GM12873 (cell line): ENCODE data around the gene ATP2C1.

Experiments used
- TF ChIP-seq, protein P1 (sequence below): IDR thresholded peaks from 2 replicates; pipeline ENCODE4 v1.5.1; 2012; ENCODE audit warnings: low read depth, mild to moderate bottlenecking, moderate library complexity, low read length, control low read depth; ENCODE audit not compliant: insufficient read depth; ENCODE audit errors: missing control alignments

Gene ATP2C1

DNA sequence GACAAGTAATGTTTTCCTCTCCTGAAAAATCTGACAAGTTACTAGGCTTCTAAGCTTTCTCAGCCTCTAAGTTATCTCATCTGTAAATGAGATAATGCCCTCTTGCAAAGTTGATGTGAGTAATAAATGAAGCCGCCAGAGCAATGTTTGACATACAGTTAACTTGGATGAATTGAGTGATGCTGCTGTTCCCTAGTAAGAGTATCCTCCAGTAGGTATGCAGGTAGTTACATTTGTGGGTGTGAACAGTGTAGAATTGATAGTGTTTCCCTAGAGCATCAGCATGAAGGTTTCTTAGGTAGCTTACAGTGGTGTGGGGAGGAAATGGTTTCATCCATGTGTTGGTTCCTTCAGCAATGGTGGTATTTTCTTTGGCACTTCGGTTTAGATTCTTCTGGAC lies 3.4 kb downstream of the ATP2C1 start:
- TF ChIP-seq, protein P1, sequence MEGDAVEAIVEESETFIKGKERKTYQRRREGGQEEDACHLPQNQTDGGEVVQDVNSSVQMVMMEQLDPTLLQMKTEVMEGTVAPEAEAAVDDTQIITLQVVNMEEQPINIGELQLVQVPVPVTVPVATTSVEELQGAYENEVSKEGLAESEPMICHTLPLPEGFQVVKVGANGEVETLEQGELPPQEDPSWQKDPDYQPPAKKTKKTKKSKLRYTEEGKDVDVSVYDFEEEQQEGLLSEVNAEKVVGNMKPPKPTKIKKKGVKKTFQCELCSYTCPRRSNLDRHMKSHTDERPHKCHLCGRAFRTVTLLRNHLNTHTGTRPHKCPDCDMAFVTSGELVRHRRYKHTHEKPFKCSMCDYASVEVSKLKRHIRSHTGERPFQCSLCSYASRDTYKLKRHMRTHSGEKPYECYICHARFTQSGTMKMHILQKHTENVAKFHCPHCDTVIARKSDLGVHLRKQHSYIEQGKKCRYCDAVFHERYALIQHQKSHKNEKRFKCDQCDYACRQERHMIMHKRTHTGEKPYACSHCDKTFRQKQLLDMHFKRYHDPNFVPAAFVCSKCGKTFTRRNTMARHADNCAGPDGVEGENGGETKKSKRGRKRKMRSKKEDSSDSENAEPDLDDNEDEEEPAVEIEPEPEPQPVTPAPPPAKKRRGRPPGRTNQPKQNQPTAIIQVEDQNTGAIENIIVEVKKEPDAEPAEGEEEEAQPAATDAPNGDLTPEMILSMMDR: no peak

DNA sequence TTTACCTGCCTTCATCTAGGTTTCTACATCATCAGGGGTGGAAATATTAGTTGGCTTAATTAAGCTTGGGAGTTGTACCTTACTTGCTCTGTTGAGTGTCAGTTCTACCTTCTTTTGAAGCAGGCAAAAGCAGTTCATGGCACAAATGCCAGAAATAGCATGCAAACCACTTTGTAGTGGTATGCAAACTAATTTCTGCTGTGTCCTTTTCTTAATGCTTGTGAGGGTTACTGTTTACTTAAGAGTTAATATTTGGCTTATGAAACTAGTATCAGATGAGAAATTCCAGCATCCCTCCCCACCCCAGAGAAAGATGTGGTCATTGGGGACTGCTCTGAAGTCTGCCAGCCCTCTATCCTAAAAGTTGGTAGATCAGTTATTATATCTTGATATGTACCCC lies 7.1 kb downstream of the ATP2C1 start:
- TF ChIP-seq, protein P1: no peak

DNA sequence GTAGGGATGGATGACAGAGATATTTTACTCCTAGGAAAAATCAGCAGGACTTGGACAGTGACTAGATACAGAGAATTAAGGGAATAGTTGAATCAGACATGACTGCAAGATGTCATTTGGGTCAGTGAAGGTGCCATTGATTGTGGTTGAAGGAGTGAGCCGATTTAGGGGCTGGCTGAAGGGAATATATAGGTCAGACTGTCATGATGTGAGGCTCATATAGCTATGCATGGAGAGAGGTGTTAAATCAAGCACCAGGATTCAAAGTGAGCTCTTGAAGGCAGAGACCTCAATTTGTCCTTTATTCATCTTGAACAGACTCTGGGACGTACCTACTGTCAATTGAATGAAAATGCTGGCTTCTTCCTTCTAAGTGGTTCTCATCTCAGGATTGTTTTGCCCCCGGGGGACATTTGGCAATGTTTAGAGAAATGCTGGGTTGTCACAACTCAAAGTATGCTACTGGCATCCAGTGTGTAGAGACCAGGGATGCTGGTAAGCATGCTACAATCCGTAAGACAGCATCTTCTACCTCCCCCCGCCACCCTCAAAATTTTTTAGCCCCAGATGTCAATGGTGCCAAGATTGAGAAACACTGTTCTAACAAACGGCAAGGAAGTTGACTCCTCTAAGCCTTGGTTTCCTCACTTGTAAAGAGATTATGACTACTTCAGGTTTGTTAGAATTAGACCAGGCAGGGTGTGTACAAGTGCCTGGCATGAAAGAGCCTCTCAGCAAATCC lies 7.8 kb downstream of the ATP2C1 start:
- TF ChIP-seq, protein P1: no peak

DNA sequence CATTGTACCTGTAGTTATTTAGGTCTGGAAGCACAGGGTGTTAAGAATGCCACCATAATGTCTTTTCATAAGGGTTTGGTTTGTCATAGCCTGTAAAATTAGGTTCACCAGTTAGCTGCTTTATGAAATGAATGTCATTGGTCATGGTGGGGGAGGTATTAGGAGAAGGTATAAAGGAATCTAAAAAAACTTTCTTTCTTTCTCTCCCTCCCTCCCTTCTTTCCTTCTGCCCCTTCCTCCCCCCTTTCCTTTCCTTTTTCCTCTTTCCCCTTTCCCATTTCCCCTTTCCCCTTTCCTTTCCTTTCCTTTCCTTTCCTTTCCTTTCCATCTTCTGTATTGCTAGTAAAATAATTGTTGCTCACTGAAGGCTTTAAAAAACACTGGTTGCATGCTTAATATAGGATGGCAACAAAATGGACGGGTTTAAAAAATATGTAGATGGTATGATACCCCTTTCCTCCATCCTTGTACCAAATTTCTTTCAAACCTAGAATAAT lies 9.6 kb downstream of the ATP2C1 start:
- TF ChIP-seq, protein P1: no peak

DNA sequence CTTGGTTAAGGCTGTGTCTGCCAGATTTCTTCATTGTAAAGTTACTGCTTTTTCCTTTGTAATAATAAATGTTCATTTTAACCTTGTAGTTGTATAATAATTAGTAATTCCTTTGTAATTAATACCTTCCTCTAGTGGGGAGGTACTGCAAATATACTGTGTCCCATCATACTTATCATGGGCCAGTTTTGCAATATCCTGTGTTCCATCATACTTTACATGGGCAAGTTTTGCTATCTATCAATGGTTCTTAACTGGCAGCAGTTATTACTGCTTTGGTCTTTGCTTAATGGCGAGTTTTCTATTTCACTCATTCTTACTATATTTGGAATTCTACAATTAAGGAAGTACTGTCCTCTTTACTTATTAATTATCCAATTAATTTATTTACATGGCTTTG lies 10.6 kb downstream of the ATP2C1 start:
- TF ChIP-seq, protein P1: no peak

DNA sequence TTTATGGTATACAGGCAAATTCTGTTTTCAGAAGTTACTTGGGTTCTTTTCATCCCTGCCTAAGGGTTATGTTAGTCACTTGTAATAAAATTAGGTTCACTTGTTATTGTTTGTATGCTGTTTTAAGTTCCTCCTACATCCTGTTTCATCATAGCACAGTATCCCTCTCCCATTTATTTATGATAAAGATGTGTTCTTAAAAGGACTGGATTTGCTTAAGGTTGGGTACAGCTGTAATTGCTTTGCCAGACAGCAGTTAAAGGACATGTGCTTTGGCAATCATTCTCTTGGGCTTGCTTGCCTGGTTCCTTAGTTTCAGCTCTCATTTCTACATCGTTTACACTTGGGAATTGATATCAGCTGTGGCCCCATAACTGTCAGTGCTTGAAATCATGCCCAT lies 11.7 kb downstream of the ATP2C1 start:
- TF ChIP-seq, protein P1: no peak

DNA sequence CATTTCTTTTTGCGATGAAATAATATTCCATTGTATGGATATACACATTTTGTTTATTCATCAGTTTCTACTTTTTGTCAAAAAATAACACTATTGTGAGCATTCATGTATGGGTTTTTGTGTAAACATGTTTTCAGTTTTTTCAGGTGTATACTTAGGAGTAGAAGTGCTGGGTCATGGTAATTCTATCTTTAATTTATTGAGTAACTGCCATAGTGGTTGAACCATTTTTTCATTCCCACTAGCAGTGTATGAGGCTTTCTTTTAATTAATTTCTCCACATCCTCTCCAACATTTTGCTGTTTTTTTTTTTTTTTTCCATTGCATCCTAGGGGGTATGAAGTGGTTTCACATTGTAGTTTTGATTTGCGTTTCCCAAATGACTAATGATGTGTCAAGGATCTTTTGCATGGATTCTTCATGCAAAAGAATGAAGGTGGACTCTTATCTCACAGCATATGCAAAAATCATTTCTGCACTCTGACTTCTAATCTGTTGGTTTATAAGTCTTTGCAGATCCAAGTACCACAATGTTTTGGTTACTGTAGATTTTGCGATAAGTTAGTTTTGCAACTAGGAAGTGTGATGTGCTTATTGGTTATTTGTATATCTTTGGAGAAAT lies 12.6 kb downstream of the ATP2C1 start:
- TF ChIP-seq, protein P1: no peak
